Measurements from ENCODE around the gene PTGES2.

Gene PTGES2

DNA sequence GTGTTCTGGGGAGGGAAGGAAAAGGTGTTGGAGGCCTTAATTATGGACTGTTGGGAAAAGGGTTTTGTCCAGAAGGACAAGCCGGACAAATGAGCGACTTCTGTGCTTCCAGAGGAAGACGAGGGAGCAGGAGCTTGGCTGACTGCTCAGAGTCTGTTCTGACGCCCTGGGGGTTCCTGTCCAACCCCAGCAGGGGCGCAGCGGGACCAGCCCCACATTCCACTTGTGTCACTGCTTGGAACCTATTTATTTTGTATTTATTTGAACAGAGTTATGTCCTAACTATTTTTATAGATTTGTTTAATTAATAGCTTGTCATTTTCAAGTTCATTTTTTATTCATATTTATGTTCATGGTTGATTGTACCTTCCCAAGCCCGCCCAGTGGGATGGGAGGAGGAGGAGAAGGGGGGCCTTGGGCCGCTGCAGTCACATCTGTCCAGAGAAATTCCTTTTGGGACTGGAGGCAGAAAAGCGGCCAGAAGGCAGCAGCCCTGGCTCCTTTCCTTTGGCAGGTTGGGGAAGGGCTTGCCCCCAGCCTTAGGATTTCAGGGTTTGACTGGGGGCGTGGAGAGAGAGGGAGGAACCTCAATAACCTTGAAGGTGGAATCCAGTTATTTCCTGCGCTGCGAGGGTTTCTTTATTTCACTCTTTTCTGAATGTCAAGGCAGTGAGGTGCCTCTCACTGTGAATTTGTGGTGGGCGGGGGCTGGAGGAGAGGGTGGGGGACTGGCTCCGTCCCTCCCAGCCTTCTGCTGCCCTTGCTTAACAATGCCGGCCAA, 19.1 kb downstream of the PTGES2 start:
- no peak overlapping the region for H3K4me3 Mint-ChIP-seq
- DNase-seq (no peak), ATAC-seq (no peak)
- peaks cover 2% of the 10 kb centered on the region for H3K4me1 Mint-ChIP-seq
- no peak overlapping the region for H3K27ac Mint-ChIP-seq
- H3K36me3 Mint-ChIP-seq (ENCODE audit: low read depth) = peaks cover 24% of the 10 kb centered on the region
- no peaks in the 10 kb centered on the region for H3K9me3 Mint-ChIP-seq
- H3K27me3 Mint-ChIP-seq = no peaks in the 10 kb centered on the region

DNA sequence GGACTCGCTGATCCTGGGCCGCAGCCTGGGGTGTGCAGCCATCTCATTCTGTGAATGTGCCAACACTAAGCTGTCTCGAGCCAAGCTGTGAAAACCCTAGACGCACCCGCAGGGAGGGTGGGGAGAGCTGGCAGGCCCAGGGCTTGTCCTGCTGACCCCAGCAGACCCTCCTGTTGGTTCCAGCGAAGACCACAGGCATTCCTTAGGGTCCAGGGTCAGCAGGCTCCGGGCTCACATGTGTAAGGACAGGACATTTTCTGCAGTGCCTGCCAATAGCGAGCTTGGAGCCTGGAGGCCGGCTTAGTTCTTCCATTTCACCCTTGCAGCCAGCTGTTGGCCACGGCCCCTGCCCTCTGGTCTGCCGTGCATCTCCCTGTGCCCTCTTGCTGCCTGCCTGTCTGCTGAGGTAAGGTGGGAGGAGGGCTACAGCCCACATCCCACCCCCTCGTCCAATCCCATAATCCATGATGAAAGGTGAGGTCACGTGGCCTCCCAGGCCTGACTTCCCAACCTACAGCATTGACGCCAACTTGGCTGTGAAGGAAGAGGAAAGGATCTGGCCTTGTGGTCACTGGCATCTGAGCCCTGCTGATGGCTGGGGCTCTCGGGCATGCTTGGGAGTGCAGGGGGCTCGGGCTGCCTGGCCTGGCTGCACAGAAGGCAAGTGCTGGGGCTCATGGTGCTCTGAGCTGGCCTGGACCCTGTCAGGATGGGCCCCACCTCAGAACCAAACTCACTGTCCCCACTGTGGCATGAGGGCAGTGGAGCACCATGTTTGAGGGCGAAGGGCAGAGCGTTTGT, 19.9 kb downstream of the PTGES2 start:
- H3K36me3 Mint-ChIP-seq (ENCODE audit: low read depth) = peaks cover 25% of the 10 kb centered on the region
- H3K27ac Mint-ChIP-seq = no peak overlapping the region

DNA sequence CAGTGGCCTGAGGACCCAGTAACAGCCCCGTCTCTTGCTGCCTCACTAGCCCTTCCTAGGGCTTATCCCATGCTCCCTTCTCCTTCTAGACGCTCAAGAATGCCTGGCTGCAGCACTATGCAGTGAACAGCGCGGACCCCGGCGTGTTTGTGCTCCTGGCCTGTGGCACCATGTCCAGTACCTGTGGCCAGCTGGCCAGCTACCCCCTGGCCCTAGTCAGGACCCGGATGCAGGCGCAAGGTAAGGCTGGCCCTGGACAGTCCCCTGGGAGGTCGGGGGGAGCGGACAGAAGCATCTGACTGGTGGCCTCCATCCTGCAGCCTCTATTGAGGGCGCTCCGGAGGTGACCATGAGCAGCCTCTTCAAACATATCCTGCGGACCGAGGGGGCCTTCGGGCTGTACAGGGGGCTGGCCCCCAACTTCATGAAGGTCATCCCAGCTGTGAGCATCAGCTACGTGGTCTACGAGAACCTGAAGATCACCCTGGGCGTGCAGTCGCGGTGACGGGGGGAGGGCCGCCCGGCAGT, 20.5 kb downstream of the PTGES2 start:
- DNase-seq = no peak
- Mint-ChIP-seq H3K4me1 (peaks cover 12% of the 10 kb centered on the region), H3K4me3 (no peak overlapping the region), H3K27ac (no peak overlapping the region), H3K27me3 (no peaks in the 10 kb centered on the region), H3K36me3 (ENCODE audit: low read depth) (peaks cover 31% of the 10 kb centered on the region), H3K9me3 (no peaks in the 10 kb centered on the region)
- no peak for ATAC-seq

More for the DNA sequence above, 19.9 kb downstream of the PTGES2 start:
- ATAC-seq (no peak), DNase-seq (no peak)
- Mint-ChIP-seq H3K4me1 (peaks cover 10% of the 10 kb centered on the region), H3K27me3 (no peaks in the 10 kb centered on the region), H3K4me3 (no peak overlapping the region), H3K9me3 (no peaks in the 10 kb centered on the region)

DNA sequence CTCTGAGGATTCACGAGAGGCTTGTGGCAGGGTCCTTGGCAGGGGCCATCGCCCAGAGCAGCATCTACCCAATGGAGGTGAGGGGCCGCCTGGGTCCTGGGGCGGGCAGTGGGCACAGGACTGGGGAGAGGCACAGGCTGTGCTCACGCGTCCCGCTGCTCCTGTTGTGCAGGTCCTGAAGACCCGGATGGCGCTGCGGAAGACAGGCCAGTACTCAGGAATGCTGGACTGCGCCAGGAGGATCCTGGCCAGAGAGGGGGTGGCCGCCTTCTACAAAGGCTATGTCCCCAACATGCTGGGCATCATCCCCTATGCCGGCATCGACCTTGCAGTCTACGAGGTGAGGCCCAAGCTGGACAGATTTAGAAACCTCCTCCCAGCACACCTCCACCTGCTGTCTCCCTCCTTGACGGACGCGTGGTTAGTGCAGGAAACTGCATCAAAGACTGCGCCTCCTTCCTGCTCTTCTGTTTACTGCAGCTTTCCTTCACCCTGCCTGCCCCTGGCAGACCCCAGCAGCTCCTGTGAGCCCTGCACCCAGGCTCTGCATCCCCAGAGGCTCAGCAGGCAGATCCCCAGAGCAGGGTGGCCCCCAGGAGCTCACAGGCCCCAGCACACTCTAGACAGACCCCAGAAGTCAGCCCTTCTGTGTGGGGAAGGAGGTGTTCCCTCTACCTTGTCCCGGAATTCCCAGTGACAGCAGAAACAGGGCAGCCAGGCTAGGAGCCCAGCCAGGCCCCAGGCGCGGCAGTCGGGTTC, 21.2 kb downstream of the PTGES2 start:
- Mint-ChIP-seq H3K4me3 (no peak overlapping the region), H3K4me1 (peaks cover 12% of the 10 kb centered on the region), H3K9me3 (no peaks in the 10 kb centered on the region), H3K27ac (no peak overlapping the region), H3K36me3 (ENCODE audit: low read depth) (peaks cover 34% of the 10 kb centered on the region), H3K27me3 (no peaks in the 10 kb centered on the region)
- no peak for ATAC-seq
- DNase-seq = no peak

DNA sequence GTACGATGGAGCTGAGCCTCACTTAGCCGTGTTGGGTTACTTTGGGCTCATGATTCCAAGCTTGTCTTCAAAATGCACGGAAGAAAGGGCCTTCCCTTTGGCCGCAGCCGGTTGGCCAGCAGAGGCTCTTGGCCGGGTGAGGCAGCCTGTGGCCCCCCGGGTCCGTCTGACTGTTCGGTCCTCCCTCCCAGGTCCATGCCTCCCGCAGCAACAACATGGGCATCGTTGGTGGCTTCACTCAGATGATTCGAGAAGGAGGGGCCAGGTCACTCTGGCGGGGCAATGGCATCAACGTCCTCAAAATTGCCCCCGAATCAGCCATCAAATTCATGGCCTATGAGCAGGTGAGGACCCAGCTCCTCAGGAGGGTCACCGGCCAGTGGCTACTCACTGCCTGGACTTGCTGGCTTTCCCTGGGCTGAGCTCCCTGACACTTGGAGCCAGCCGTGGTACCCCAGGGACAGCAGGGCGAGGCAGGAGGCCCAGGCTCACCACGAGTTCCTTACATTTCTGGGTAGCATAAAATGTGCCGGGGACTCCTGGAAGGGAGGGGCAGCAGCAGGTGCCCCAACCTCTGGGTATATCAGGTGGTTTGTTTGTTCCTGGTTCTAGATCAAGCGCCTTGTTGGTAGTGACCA, 21.9 kb downstream of the PTGES2 start:
- Mint-ChIP-seq H3K4me3 (no peak overlapping the region), H3K36me3 (ENCODE audit: low read depth) (peaks cover 39% of the 10 kb centered on the region), H3K27me3 (no peaks in the 10 kb centered on the region), H3K9me3 (no peaks in the 10 kb centered on the region), H3K27ac (no peak overlapping the region), H3K4me1 (peaks cover 16% of the 10 kb centered on the region)
- no peak for ATAC-seq
- no peak for DNase-seq

DNA sequence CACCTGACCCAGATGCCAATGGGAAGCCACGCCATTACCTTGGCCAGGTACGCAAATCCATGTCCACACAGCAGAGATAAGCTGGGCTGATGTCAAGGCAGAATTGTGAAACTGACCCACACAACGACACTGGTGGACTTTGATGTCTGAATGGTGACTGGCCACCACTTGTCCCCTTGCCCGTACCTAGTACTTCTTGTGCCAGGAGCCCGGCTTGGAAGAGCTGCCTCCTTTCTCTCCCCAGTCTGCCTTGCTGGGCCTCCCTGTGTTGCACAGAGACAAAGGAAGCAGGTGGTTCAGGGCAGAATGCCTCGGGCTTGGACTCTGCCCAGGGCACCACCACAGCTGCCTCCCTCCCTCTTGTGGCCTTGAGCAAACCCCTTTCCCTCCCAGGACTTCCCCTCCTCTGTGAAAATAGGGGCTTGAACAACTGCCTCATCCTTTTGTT, 23.3 kb downstream of the PTGES2 start:
- DNase-seq = no peak
- Mint-ChIP-seq H3K9me3 (no peaks in the 10 kb centered on the region), H3K36me3 (ENCODE audit: low read depth) (peaks cover 36% of the 10 kb centered on the region), H3K27ac (no peak overlapping the region), H3K27me3 (no peaks in the 10 kb centered on the region), H3K4me1 (peaks cover 30% of the 10 kb centered on the region), H3K4me3 (no peak overlapping the region)
- no peak for ATAC-seq

DNA sequence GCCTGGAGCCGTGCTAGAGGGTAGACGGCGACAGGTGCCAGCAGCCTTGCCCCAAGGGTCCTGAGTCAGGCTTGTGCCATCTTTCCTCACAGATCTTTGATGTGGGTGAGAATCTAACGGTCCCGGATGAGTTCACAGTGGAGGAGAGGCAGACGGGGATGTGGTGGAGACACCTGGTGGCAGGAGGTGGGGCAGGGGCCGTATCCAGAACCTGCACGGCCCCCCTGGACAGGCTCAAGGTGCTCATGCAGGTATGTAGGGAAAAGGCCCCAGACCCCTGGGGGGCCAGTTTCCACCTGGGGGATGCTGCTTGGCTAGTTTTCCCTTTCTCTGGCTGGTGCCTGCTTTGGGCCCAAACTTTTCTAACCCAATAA, 24.0 kb downstream of the PTGES2 start:
- Mint-ChIP-seq H3K4me3 (no peak overlapping the region), H3K27ac (no peak overlapping the region), H3K4me1 (peaks cover 36% of the 10 kb centered on the region), H3K27me3 (no peaks in the 10 kb centered on the region), H3K9me3 (no peaks in the 10 kb centered on the region), H3K36me3 (ENCODE audit: low read depth) (peaks cover 36% of the 10 kb centered on the region)
- DNase-seq (peak; percentile 41), ATAC-seq (peak; percentile 68)

DNA sequence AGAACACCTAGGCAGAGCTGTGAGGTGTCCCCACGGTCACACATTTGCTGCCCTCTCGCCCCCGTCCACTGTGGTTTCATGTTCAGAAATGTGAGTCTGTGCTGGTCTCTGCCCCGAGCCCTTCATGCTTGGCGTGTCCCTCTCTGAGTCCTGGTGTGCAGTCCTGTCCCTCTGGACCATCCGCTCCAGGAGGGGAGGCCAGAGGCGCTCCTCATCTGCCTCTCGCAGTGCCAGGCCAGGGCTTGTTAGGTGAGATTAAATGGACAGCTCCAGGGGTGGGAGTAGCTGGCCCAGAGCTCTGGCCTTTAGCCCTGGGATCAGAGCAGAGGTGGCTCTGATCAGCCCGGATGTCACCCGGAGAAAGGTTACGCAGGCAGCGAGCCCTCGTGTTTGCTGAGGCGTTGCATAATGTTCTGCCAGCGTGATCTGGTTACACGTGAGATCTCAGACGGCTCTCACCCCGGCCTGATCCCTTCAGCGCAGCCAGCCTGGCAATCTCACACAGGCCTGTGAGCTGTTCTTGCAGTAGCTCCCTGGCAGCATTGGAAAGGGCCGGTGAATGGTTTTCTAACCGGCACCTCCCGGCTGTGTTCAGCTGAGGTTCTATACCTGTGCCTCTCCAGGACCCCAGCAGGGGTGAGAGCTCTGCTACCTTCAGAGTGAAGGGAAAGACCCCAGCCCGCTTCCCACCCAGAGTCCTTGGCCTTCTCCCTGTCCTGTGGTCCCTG, 24.5 kb downstream of the PTGES2 start:
- no peak for ATAC-seq
- peaks cover 41% of the 10 kb centered on the region for H3K4me1 Mint-ChIP-seq
- no peaks in the 10 kb centered on the region for H3K27me3 Mint-ChIP-seq
- no peak for DNase-seq
- H3K9me3 Mint-ChIP-seq = no peaks in the 10 kb centered on the region
- H3K27ac Mint-ChIP-seq = no peak overlapping the region
- no peak overlapping the region for H3K4me3 Mint-ChIP-seq
- peaks cover 34% of the 10 kb centered on the region for H3K36me3 Mint-ChIP-seq (ENCODE audit: low read depth)

DNA sequence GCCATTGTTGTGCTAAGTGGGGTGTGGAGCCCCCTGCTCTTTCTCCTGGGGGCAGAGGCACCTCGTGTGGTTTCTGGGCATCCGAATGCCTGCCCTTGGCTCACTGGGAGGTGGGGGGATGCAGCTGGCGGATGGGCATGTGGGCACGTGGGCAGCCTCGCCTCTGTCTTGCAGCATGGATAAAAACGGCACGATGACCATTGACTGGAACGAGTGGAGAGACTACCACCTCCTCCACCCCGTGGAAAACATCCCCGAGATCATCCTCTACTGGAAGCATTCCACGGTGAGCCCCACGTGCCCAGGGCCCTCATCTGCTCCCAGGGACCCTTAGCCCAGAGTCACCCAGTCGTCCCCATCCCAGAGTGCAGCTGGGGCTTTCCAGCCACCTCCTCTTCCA, 25.3 kb downstream of the PTGES2 start:
- Mint-ChIP-seq H3K4me1 (peaks cover 49% of the 10 kb centered on the region), H3K9me3 (no peaks in the 10 kb centered on the region), H3K36me3 (ENCODE audit: low read depth) (peaks cover 29% of the 10 kb centered on the region), H3K27ac (no peak overlapping the region), H3K27me3 (no peaks in the 10 kb centered on the region), H3K4me3 (no peak overlapping the region)
- ATAC-seq (no peak), DNase-seq (no peak)

DNA sequence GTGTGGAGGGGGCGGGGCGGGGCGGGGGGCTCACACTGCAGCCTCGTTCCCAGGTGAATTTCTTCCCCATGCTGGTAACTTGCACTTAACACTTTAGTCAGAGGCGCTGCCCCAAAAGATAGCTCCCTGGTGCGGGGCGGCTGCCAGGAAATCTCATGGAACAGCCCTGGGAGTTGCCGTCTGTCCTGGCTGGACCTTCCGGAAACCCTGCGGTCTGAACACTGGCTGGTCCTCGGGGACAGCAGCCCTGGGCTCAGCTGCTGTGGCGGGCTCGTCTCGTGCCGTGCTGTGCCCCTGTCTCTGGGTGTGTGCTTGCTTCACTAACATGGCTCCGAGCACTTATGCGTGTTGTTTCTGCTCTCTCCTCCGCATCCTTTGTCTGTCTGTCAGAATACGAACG, 25.8 kb downstream of the PTGES2 start:
- Mint-ChIP-seq H3K27ac (no peak overlapping the region), H3K9me3 (no peaks in the 10 kb centered on the region), H3K4me3 (no peak overlapping the region), H3K4me1 (peaks cover 54% of the 10 kb centered on the region), H3K27me3 (no peaks in the 10 kb centered on the region), H3K36me3 (ENCODE audit: low read depth) (peaks cover 26% of the 10 kb centered on the region)
- no peak for DNase-seq
- no peak for ATAC-seq

DNA sequence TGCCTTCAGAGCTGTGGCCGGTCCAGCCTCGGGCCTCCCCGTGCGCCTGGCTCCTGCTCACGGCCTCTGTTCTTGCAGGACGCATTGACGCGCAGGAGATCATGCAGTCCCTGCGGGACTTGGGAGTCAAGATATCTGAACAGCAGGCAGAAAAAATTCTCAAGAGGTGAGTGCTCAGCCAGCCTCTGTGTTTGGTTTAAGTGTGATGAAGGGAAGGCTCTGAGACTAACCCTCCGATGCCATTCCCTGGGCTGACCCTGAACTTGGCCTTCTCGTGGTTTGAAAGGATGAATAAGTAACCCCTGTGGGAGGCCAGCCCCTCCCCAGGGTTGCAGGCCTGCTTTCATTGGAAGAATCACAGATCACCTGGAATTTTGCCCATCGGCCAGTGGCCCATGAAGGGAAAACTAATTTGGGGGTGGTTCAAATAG, 26.3 kb downstream of the PTGES2 start:
- no peak overlapping the region for H3K4me3 Mint-ChIP-seq
- peaks cover 57% of the 10 kb centered on the region for H3K4me1 Mint-ChIP-seq
- no peaks in the 10 kb centered on the region for H3K9me3 Mint-ChIP-seq
- ATAC-seq (no peak), DNase-seq (no peak)
- no peak overlapping the region for H3K27ac Mint-ChIP-seq
- H3K36me3 Mint-ChIP-seq (ENCODE audit: low read depth) = peaks cover 23% of the 10 kb centered on the region
- H3K27me3 Mint-ChIP-seq = no peaks in the 10 kb centered on the region

DNA sequence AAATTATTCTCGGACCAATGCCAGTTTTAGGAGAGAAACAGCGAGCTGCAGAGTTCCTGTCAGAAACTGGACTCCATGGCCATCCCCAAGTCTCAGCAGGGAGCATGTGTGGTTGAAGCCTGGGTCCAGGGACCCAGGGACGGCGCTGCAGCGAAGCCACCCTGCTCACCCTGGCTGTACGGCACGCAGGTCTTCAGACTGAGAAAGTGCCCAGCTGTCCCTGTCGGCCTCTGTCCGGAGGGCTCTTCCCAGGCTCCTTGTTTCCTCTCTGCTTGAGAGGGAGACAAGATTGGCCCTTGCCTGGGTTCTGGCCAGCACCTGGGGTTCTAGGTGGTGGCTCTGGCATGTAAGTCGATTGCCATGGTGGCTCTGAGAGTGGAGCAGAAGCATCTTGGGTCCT, 26.9 kb downstream of the PTGES2 start:
- H3K4me1 Mint-ChIP-seq = peaks cover 58% of the 10 kb centered on the region
- H3K36me3 Mint-ChIP-seq (ENCODE audit: low read depth) = peaks cover 23% of the 10 kb centered on the region
- H3K27ac Mint-ChIP-seq = no peak overlapping the region
- H3K4me3 Mint-ChIP-seq = no peak overlapping the region
- H3K27me3 Mint-ChIP-seq = no peaks in the 10 kb centered on the region
- ATAC-seq (no peak), DNase-seq (no peak)
- H3K9me3 Mint-ChIP-seq = no peaks in the 10 kb centered on the region

DNA sequence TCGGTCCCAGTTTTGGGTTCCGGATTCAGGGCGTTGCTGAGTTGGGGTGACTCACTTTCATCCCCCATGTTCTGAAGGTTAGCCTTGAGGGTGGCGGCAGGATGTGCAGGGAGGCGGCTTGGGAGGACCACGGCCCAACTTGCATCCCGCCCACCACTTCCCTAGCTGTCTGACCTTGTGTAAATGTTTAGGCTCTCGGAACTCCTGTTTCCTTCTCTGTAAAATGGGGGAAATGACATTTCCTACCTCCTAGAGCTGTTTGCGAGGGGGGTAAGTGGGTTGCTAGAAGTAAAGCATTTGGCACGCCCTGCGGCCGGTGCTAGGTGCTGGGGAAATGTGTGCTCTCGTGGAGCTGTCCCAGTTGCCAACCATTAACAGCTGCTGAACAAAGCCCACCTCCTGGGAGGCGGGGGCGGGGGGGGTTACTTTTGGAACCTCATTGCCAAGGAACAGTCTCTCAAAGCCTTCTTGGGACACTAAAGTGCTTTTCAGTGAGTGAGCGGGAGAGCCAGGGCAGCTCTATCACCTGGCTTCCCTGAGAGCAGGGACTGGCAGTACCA, 27.5 kb downstream of the PTGES2 start:
- H3K4me1 Mint-ChIP-seq = peaks cover 64% of the 10 kb centered on the region

More for the DNA sequence above, 27.5 kb downstream of the PTGES2 start:
- peak overlapping the region; percentile 29 for H3K27ac Mint-ChIP-seq
- peaks cover 23% of the 10 kb centered on the region for H3K36me3 Mint-ChIP-seq (ENCODE audit: low read depth)
- H3K4me3 Mint-ChIP-seq = no peak overlapping the region
- DNase-seq = no peak
- H3K27me3 Mint-ChIP-seq = no peaks in the 10 kb centered on the region
- no peaks in the 10 kb centered on the region for H3K9me3 Mint-ChIP-seq
- ATAC-seq = no peak
